ENCODE data around the gene HOXB5.

Gene HOXB5

DNA sequence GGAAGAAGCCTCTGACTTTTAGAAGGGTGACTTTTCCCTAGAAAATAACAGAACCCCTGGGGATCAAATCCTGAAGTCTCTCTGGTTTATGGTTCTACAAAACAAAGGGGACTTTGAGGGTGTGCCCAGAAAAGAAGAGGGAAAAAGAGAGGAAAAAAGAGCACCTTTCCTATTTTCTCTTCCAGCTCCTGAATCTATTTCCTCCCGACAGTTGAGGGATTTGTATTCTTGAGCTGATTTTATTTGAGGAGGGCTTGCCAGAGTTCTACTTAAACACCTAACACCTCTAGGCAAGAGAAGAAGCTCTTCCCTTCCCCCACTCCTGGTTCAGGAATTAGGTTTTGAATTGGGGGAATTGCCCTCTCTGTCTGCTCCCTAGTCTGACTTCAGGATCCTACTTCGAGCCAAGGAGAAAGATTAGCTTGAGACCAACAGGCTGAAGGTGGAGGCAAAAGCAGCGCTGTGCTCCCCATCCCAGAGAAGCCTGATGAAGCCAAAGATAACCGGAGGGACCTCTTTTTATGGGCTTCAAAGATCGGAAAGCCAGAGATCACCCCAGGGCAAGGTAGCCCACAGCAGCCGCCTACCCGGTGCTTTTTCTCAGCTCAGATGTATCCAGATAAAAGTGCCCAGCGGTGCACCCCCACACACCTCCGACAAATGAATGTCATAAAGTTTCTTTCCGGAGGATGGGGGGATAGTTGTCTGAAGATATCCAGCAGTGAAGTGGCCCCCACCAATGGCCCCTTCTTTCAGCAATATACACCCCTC, 4.3 kb downstream of the HOXB5 start:
- no peak for DNase-seq

DNA sequence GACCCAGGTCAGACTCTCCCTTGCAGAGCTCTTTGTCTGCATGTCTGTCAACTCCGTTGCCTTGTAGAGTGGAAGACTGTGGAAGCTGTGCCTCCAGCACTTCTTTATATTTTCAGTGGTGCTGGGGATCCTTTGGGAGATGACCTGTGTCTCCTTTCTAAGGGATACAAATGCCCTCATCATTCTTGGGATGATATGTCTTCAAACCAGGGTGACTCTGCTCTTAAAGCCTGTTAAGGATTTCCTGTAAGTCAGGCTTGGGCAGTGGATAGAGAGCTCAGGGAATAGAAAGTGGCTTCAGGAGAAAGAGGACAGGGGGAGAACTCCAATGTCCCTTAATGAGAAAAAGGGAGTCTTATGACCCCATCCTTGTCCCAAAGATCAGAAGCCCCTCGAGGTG, 5.1 kb downstream of the HOXB5 start:
- DNase-seq: no peak

DNA sequence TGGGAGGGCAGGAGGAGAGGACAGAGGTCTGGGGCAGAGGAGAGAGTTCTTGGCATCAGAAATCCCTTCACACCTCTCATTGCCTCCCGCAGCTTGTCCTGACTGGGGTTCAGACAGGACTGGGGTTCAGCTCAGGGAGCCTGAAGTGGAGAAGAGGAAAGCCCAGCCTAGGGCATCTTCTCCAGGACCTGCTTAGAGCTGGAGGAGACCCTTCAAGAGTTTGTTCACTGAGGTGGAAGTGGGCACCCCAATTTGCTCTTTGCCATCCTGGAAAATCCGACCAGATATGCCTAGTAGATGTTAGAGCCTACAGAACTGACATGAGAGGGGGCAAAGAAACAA, 5.5 kb downstream of the HOXB5 start:
- DNase-seq: no peak

DNA sequence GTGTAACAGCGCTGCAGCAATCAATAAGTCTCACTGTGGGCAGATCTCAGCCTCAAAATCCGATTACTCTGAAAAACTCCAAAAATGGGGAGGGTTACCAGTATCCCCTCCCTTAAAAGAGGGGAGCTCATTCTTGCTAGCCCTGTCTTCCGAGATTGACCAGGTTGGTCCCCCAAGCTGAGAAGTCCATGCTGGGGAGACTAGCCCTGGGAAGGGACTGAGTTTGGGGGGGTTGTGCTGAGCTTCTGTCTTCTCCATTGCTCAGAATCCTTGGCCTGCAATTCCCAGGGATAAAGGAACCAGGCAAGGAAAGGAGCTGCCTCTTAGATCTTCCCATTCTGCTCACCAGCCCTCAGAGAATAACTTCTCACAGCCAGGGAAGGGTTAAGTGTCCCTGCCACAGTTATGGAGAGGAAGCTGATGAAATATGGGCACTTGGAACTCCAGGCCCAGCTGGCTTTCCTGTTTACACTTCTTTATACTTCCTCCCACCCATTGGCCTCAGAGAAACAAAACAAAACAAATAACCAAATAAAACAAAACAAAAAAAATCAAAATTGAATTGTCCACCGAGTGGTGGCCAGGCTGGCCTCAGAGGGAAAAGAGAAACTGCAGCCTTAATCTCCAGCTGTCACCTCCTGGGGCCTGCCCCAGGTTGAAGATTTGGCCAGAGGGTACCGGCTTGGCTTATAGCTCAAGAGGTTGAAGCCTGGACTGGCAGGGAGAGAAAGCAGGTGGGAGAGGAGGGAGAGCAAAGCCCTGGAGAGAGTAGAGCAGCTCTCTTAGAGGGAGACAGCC, 6.1 kb downstream of the HOXB5 start:
- no peak for DNase-seq

DNA sequence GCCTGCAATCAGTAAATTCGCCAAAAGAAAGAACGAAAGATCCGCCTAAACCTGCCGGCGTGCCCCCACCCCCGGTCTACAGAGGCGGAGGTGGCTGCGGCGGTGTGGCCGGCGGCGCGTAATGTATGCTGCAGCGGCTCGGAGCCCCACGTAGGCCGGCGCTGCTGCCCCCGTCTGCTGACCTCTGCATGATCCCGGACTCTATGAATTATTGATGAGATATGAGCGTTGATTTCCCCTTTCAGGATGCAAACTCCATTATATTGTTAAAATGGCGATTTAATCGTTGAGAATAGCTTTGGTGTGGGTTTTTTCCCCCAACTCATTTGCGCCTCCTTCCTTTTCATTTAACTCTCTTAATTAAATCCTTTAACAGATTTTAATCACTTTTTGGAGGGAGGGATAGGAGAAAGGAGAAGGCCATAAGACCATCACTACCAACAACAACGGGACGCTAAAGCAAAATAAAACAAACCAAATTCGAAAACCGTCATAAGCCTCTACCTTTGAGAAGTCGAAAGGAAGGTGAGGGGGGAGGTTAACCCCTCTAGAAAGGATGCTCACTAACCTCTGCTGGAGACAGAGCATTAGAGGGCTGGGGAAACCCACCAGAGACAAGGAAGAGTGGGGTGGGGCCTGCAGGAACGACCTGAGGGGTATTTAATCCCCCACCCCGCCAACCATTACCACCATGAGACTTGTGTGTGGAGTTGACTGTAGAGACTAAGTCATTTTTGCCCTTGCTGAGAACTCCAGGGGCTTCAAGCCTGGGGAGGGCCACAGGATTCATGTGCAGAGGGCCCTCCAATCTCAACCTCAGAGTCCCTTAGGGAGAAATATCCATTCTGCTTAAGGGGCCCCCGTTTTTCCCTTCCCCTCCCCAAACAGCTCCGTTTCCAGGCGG, 7.0 kb downstream of the HOXB5 start:
- no peak for DNase-seq

DNA sequence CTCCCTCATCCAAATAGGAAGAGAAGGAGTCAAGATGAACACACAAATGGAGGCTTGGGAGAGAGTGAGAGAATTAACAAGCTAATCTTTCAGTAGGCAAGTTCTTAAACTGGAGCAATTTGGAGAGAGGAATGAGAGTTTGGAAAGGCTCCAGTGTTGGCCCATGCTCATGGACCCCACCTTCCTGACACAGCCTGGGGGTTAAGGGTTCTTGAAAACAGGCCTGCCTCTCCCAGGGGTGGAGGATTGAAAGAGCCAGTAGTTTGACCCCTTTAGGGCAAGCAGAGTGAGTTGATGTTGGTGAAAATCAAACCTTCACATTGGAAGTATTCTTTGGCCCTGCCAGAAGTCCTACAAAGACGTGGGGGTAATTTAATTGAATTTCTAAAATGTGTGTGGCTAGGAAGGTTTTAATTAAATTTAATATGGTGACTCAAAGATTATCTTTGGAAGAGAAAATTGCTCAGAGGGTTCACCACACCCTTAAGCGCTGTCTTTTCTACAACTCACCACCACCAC, 9.3 kb downstream of the HOXB5 start:
- no peak for DNase-seq

DNA sequence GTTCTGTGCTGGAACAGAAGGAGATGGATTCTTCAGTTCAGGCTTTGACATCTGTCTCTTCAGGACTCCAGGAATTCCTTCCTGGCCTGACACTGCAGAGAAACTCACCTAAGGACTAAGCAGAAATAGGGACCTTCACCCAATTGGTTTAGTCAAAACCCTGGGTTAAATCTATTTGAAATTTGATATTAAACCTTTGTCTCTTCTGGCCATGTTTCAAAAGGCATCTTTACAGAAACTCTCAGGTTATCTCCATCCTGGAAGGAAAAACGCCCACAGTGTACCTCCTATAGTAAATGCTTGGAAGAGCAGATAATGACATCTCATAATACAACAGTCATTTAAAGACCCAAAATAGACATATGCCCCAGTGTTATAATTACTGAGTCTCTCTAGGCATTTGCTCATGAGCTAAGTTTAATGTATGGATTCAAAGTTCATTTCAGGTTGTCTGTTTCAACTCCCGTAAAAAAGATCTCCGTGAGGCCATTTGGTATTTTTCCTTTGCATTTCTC, 9.8 kb downstream of the HOXB5 start:
- DNase-seq: no peak

DNA sequence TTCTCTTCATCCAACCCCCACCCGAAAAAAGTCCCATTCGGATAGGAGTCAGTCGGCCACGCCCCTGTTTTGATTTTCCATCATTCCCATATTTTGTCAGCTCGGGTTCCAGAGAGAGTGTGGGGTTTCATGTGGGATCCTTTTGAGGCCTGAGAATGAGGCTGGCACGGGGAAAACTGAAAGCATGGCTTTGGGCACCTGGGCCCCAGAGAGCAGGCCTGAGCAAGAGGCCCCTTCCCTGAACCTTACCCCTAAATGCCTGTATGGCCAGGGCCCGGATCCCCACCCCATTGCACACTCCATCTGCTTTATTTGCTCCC, 10.9 kb downstream of the HOXB5 start:
- no peak for DNase-seq

DNA sequence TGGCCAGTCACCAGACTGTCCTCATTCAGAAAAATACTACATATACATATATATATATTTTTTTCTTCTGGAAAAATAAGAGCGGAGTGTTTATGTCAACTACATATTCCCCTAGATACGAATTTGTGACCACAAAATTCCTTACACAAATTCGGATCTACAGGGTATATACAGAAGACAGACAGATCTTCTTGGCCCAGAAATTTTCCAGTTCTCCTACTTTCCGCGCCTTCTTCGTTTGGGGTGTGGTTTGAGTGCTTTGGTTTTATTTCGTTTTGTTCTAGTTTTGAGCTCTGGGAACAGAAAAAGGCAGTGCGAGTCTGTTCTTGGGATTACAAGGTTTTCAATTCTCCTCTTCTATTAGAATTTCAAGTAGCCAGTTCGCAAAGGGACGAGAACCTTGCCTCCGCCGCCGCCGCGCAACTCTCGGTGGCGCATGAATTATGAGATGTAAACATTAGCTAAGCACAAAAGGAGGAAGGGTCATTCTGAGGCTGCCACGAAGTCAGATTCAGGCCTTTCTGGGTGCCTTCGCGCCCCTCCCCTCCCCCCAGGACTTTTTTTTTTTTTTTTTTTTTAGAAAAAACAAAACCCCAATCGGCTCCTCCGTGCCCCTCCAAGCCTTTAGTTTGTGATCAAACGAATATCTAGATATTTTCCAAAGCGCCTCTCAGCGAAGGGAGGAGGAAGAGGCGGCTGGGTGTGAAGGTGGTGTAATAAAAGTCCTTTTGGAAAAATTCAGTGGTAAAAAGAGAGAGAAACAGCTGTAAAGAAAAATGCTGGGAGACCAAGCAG, 13.6 kb downstream of the HOXB5 start:
- DNase-seq: no peak

DNA sequence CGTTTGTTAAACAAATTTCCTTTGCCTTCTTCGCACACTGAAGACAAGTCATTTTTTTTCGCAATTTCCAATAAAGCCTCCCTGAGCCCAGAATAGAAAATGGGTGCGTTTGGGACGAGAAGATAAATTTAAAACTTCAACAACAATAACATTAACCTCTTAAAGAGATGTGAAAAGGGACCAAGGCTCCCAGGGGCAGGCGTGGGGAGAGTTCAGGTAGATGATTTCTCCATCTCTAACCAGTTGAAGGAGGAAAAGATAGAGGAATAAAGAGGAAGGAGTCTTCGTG, 14.2 kb downstream of the HOXB5 start:
- DNase-seq: no peak

DNA sequence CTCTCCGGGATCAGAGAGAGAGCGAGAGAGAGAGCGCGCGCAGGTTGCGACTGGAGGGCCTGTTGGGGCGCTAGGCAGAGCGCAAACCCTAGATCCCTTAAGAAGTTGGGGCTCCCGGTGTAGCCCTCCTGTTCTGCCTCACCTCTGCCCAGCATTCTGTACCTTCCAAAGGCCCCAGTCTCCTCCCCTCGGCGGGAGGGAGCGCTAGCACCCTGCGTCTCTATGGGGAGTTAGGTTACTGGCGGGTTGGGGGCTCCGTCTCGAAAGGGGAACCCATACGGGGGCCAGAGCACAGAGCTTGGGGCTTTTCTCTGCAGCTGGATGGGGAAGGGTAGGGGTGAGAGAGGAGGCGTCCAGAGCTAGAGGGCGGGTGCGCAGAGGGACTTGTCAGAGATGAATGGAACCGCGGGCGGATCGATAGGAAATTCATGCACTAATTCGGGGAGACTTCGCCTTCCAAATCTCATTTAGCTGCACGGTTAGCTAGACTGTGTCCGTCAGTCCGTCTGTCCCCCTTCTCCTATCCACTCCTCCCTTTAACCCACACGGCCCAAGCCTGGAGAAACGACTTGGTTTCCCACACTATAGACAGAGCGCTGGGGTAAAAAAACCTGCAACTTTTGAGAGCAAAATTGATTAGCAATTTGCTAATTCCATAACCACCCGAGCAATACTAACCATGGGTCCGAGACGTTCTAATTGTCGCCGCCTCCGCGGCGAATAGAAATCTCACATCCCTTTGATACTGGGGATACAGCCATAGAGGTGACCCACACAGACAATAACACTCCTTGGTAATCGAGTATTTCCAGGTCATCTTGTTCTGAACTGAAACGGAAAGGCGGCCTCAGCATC, 14.7 kb downstream of the HOXB5 start:
- no peak for DNase-seq

DNA sequence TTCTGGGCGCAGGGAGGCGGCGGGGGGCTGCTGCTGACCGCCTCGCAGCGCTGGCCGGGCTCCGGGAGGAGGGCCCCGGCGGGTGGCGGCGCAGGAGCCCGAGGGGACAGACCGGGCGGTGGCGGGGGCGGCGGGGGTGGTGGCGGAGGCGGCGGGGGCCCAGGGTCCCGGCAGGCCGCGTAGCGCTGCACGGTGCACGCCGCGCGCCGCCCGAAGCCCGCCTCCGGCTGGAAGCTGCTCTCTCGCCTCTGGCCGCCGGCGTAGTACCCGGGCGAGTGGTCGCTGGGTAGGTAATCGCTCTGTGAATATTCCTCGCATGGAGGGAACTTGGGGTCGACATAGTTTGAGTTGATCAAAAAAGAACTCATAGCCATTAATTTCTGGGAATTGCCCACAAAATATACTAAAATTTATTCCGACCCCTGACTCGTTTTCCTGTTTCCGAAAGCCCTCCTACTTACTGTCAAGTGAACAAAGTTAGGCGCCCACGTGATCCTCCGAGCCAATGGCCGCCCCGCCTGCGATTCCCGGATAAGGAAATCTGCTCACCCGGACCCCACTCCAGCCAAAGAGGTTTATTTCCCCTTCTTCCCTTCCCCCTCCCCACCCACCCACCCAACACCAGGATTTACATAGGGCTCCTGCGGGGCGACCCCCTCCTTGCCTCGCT, 15.5 kb downstream of the HOXB5 start, which contains the start of gene HOXB4:
Gene HOXB4, minus strand, starts transcription at position 405 of the 670 bp plus-strand sequence. Its CDS starts 31 bp downstream, at position 374.
- DNase-seq: peak; percentile 78

DNA sequence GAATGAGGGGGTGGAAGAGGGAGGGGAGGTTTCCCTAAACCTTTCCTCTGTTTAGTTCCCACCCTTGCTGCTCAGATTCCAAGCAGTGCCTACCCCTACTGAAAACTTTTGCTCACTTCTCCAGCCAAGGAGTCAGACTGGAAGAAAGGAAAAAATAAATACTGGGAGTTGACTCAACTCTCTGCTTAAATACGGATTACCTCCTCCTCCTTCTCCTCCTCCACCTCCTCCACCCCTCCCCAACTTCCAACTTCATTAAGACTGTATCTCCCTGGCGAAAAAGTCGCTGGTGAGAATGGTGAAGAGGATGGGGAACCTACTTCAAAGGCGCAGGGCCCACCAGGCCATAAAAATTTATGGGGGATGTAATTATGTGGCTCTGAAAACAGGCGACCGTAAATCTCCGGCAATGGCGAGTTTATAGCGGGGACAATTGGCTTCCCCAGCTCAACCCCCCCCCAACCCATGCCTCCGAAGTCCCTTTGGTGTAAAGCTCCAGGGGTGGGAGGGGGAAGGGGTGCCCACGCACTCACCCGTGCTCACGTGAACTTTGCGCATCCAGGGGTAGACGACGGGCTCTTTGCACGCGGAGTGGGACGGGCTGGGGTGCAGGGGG, 16.1 kb downstream of the HOXB5 start:
- DNase-seq: no peak

DNA sequence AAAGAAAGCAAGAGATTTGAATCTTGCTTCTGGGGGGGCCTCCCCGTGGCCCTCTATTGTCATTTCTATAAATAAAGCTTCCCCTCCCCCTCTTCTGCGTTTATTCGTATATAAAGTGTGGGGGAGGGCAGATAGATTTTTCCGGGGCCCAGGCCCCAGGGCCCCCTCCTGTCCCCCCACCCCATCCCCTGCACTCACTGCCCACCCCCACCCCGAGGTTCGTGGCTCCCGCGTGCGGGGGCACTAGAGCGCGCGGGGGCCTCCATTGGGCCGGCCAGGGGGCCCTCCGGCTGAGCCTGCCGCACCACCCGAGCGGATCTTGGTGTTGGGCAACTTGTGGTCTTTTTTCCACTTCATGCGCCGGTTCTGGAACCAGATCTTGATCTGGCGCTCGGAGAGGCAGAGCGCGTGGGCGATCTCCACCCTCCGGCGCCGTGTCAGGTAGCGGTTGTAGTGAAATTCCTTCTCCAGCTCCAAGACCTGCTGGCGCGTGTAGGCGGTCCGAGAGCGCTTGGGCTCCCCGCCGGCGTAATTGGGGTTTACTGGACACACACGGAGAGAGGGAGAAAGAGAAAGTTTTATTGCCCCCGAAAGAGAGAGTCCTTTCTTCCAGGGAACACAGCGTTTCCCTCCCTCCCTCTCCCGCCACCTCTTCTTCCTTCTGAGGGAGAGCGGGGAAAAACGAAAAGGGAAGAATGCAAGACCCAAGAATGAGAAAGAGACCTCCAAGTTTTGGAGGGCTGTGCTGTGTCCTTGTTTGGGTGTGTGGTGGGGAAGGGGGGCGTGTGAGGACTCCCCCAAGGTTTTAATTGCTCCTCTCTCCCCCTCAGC, 16.9 kb downstream of the HOXB5 start:
- no peak for DNase-seq

DNA sequence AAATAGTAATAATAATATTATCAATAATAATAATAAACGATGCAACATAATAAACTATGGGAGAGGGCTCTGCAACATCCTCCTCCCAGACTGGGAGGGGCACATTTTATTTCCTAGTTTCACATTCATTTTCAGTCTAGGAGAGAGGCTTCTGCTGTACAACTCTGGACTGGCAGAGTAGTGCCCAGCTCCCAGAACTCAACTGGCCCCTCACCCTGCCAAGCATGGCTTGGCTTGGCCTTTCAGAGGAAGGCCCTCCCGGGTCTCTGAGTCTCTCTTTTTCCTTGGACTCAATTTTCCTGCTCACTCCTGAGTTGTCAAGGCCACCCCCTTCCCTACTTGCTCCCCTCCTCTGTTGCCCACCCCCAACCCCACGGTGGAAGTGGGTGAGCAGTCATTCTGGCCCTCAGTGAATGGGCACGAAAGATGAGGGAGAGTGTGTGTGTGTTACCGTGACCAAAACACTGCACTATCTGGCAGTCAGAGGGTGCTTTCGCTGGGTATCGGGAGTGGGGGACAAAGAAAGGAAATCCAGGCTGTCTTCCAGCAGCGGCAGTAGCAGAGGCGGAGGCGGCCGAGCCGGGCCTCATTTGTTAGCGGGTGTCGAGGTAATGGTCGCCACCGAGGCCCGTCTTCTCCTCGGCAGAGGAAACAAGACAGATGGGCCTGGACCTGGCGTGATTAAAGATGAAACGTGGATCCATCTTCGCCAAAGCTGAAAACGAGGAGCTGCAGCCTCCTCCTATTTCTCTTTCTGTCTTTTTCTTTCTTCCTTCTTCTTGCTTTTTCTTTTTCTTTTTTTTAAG, 17.7 kb downstream of the HOXB5 start:
- no peak for DNase-seq

DNA sequence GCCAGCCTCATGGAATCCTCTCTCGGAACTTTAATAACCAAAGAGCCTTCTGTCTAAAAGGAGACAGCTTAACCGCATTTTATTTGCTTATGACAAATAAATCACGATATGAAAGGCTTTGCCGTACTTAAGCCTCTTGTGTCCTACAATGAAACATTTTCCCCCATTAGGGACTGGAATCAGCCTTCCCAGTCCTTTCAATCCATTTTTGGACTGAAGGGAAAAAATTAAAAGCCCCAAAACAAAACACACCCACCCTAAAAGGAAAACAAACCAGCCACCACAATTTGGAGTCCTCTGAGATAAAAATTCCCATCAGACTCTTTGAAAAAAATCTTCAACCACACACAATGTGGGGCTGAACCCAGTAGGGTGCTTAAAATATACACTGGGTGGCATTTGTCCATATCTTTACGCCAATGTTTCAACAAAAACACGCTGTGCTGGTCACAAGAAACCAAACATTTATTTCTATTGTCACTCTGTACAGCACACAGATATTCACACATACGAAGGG, 18.5 kb downstream of the HOXB5 start:
- DNase-seq: no peak

DNA sequence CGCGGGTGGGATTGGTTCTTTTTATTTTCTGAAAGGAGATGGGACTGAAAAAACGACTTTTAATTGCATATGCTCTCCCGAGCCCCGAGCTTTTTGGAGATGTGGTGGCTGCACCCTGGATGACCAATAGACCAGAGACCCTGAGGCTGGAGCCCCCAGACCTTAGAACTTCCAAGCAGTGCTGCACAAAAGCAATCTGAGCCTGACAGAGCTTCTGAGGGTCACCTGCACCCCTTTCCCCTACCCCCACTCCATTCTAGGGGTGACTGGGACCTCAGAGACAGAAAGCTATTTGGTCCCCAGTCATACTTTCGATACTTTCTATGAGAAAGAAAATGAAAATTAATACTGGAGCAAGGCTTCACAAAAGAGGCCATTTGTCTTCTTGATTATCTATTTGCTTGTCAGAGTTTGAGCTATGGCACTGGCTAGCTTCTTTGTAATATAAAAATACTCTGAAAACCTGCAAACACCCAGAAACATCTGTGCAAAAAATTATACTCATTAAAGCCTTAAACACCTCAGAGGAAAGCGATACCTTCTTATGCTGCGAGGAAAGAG, 19.0 kb downstream of the HOXB5 start:
- no peak for DNase-seq

DNA sequence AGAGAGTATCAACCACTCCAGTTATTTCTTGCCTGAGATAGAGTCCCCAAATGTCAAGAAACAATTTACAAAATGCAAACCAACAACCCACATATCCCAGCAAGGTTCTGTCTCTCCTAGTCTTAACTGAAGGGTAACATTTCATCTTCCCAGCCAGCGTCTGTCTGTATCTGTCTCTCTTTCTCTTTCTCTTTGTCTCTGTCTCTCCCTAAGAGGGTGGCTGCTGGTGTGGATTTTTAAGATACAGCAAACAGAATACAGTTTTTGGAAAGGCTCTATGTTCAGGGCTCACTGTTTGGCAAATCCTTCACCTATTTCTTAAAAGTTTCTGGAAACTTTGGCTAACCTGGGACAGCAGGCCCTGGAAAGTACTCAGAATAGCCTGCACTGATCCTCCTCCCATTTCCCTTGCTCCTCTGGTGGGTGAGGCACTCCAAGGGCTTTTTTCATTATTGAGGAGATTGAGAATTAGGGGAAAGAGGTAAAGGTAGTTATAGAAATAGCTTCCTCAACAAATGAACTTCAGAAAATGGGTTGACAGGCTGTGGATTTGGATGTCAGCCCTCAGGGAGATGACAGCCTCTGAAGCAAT, 21.7 kb downstream of the HOXB5 start:
- no peak for DNase-seq

Data from CD4-positive, alpha-beta T cell treated with Interleukin-17A for 1 hour (primary cell).